ENCODE data around the gene ATL2. TPM values are rescaled to one million over a fixed set of nuclear protein-coding genes. Genes with fewer than 3 reads are reported as not detected.

The ATL2 gene
- 40.0 and 43.2 TPM in 2 replicates for total RNA-seq

DNA sequence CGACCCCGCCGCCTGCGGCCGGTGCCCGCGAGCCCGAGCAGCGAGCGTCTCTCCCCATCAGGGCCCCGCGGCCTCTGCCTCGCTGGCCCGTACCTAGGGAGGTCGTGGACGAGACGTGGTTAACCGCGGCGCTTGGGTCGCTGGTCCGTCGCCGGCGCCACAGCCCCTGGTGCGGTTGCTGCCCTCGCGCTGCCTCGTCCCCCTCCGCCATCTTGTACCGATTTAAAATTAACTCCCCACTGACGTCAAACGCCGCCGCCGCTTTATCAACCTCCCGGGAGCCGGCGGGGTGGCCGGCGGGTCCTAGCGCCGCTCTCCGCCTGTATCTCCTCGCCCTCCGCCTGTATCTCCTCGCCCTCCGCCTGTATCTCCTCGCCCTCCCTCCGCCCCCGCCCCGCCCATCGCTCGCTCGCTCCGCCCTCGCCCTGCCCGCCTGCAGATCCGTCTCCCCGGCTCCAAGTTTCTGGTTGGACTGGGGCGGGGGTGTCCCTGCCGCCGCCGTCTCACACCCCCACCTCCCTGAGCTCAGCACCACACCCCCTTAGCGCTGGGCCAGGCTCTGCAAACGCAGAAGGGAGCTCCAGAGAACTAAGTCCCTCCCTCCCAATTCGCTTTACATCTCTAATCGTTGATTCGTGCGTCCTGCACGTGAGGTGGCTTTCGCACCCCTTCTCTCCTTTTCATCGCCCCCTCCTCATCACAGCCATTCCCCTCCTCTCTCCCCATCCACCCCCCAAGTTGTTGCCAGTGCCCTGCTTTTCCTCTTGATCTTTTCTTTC is at the start of gene ATL2:
ATL2 (minus strand) TSS at position 224 of the 779 bp plus-strand sequence; CDS start at position 211, 13 bp downstream.
- ATAC-seq (ENCODE audit: low read depth) (peak; percentile 87), DNase-seq (peak; percentile 87)
- Mint-ChIP-seq H3K9me3 (no peaks in the 10 kb centered on the region), H3K27me3 (peaks cover 4% of the 10 kb centered on the region), H3K4me3 (peak within 1 kb of the TSS; percentile 91), H3K36me3 (ENCODE audit: low read depth) (peaks cover 6% of the 10 kb centered on the region), H3K4me1 (peaks cover 43% of the 10 kb centered on the region), H3K27ac (peak within 1 kb of the TSS; percentile 86)
- TF ChIP-seq, protein P1, sequence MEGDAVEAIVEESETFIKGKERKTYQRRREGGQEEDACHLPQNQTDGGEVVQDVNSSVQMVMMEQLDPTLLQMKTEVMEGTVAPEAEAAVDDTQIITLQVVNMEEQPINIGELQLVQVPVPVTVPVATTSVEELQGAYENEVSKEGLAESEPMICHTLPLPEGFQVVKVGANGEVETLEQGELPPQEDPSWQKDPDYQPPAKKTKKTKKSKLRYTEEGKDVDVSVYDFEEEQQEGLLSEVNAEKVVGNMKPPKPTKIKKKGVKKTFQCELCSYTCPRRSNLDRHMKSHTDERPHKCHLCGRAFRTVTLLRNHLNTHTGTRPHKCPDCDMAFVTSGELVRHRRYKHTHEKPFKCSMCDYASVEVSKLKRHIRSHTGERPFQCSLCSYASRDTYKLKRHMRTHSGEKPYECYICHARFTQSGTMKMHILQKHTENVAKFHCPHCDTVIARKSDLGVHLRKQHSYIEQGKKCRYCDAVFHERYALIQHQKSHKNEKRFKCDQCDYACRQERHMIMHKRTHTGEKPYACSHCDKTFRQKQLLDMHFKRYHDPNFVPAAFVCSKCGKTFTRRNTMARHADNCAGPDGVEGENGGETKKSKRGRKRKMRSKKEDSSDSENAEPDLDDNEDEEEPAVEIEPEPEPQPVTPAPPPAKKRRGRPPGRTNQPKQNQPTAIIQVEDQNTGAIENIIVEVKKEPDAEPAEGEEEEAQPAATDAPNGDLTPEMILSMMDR (IDR thresholded peaks at IDR 0.05), result no peak
- intact Hi-C loops (cut with micrococcal nuclease), result loop anchor here (1.0 to 10.0 kb wide), 18 partner anchors 62 to 1411 kb away; partner anchors contain the start of genes GALM, GEMIN6, GPATCH11 and HEATR5B
- POLR2A ChIA-PET, result interaction anchor here (0.6 to 3.7 kb wide), 7 partner anchors 10 to 1180 kb away, joined by 3 to 28 read pairs (median 3); partner anchors contain the start of gene SRSF7
- CTCF ChIA-PET, result interaction anchor here (0.9 to 3.8 kb wide), 8 partner anchors 12 to 364 kb away, joined by 3 to 20 read pairs (median 5); no protein-coding TSS in a partner anchor

DNA sequence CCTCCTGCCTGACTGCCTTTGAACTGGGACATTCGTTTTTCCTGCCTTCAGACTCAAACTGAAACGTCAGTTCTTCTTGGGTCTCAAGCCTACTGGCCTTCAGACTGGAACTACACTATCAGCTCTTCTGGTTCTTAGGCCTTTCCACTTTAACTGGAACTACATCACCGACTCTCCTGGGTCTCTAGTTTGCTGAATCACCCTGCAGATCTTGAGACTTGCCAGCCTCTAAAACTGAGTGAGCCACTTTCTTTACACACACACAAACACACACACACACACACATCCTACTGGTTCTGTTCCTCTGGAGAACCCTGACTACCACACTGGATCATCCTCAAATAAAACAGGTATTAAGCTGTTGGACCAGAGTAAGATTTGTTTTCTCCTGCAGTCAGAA is 46.7 kb upstream of the ATL2 start:
- TF ChIP-seq, protein P1 (IDR thresholded peaks at IDR 0.05), result no peak
- Mint-ChIP-seq H3K27me3 (peaks cover 7% of the 10 kb centered on the region), H3K4me3 (no peak overlapping the region), H3K27ac (no peak overlapping the region), H3K36me3 (ENCODE audit: low read depth) (no peaks in the 10 kb centered on the region), H3K4me1 (no peaks in the 10 kb centered on the region), H3K9me3 (no peaks in the 10 kb centered on the region)
- intact Hi-C loops (cut with micrococcal nuclease), result no loop called here
- DNase-seq (no peak), ATAC-seq (ENCODE audit: low read depth) (no peak)
- ChIA-PET POLR2A (no interaction called here), CTCF (no interaction called here)

DNA sequence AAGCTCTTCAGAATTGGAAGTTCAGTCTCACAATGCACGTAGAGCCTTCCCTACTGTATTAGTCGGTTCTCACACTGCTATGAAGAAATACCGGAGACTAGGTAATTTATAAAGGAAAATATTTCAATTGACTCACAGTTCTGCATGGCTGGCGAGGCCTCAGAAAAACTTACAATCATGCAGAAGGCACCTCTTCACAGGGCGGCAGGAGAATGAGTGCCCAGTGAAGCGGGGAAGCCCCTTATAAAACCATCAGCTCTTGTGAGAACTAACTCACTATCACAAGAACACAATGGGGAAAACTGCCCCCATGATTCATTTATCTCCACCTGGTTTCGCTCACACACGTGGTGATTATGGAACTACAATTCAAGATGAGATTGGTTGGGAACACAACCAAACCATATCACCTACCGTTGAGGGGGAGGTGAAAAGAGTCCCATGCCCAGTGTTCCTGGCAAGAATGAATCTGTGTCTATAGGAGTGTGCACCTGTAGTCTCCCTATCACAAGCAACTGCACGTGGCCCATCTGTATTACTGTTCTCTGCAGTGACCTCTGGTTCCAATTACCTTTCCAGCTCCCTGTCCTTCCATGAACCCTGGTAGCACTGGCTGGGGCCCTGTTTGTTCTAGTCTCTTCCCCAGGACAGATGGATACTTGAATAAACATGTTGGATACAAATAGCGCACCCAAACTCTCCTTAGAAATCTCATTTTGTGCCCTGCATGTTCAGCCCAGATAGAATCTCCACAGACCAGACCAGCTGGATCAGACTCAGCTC is 44.4 kb upstream of the ATL2 start:
- ATAC-seq (ENCODE audit: low read depth), result no peak
- CTCF ChIA-PET, result no interaction called here

DNA sequence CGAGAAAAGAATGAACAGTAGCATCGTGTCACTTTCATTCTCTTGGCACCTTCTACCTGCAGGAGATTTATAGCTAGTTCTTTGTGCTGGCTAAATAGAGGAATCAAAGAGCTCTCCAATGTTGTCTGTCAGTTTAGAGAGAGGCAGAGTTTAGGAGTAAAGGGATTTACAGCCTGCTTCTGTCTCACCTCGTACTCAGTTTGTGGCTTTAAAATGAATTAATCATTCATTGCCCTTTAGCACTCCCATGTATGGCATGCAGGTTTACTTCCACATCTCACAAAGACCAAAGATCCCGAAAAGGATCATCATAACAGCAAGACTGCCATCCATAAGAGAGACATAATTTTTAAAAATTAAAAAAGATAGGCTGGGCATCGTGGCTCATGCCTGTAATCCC is 42.4 kb upstream of the ATL2 start:
- TF ChIP-seq, protein P1 (IDR thresholded peaks at IDR 0.05), result no peak
- H3K27me3 Mint-ChIP-seq, result peaks cover 5% of the 10 kb centered on the region
- intact Hi-C loops (cut with micrococcal nuclease), result no loop called here
- no peak overlapping the region for H3K27ac Mint-ChIP-seq
- ChIA-PET POLR2A (no interaction called here), CTCF (no interaction called here)
- no peak overlapping the region for H3K4me3 Mint-ChIP-seq
- H3K9me3 Mint-ChIP-seq, result no peaks in the 10 kb centered on the region
- ATAC-seq (ENCODE audit: low read depth) (no peak), DNase-seq (no peak)
- H3K36me3 Mint-ChIP-seq (ENCODE audit: low read depth), result no peaks in the 10 kb centered on the region
- H3K4me1 Mint-ChIP-seq, result no peaks in the 10 kb centered on the region

More for the DNA sequence above, 44.4 kb upstream of the ATL2 start:
- H3K4me3 Mint-ChIP-seq, result no peak overlapping the region
- TF ChIP-seq, protein P1 (IDR thresholded peaks at IDR 0.05), result no peak
- H3K9me3 Mint-ChIP-seq, result no peaks in the 10 kb centered on the region
- DNase-seq, result no peak
- POLR2A ChIA-PET, result interaction anchor here (0.6 to 0.7 kb wide), 2 partner anchors 20 to 92 kb away, joined by 3 read pairs; no protein-coding TSS in a partner anchor
- peaks cover 5% of the 10 kb centered on the region for H3K27me3 Mint-ChIP-seq
- intact Hi-C loops (cut with micrococcal nuclease), result no loop called here
- no peak overlapping the region for H3K27ac Mint-ChIP-seq
- no peaks in the 10 kb centered on the region for H3K36me3 Mint-ChIP-seq (ENCODE audit: low read depth)
- H3K4me1 Mint-ChIP-seq, result no peaks in the 10 kb centered on the region

DNA sequence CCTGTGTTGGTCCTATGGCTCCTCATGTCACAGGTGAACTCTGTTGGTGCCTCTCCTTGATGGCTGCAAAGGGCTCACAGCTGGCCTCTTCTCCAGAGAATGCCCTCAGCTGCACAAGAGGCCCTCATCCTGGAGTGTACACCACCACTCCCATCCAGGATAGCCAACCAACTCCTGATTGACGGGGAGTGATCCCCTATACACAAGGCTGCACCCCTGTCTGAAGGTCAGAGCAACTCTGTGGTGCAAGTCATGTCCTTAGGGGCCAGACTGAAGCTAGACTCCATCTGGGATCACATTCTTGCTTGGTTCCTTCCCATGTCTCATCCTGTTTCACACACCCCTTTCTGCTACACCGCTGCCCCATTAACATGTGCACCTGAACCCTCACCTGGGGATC is 41.7 kb upstream of the ATL2 start:
- no peaks in the 10 kb centered on the region for H3K9me3 Mint-ChIP-seq
- peaks cover 5% of the 10 kb centered on the region for H3K27me3 Mint-ChIP-seq
- no peak for ATAC-seq (ENCODE audit: low read depth)
- H3K4me1 Mint-ChIP-seq, result no peaks in the 10 kb centered on the region
- H3K36me3 Mint-ChIP-seq (ENCODE audit: low read depth), result no peaks in the 10 kb centered on the region
- DNase-seq, result no peak
- POLR2A ChIA-PET, result no interaction called here
- no peak overlapping the region for H3K4me3 Mint-ChIP-seq
- TF ChIP-seq, protein P1 (IDR thresholded peaks at IDR 0.05), result no peak
- CTCF ChIA-PET, result no interaction called here
- intact Hi-C loops (cut with micrococcal nuclease), result no loop called here
- H3K27ac Mint-ChIP-seq, result no peak overlapping the region
